ENCODE data around the gene IQCC. TPM values are rescaled to one million over a fixed set of nuclear protein-coding genes. Genes with fewer than 3 reads are reported as not detected.

The IQCC gene
- total RNA-seq, 6 experiments from 2014 or later, result 0.27 to 0.87 (median 0.41) TPM

DNA sequence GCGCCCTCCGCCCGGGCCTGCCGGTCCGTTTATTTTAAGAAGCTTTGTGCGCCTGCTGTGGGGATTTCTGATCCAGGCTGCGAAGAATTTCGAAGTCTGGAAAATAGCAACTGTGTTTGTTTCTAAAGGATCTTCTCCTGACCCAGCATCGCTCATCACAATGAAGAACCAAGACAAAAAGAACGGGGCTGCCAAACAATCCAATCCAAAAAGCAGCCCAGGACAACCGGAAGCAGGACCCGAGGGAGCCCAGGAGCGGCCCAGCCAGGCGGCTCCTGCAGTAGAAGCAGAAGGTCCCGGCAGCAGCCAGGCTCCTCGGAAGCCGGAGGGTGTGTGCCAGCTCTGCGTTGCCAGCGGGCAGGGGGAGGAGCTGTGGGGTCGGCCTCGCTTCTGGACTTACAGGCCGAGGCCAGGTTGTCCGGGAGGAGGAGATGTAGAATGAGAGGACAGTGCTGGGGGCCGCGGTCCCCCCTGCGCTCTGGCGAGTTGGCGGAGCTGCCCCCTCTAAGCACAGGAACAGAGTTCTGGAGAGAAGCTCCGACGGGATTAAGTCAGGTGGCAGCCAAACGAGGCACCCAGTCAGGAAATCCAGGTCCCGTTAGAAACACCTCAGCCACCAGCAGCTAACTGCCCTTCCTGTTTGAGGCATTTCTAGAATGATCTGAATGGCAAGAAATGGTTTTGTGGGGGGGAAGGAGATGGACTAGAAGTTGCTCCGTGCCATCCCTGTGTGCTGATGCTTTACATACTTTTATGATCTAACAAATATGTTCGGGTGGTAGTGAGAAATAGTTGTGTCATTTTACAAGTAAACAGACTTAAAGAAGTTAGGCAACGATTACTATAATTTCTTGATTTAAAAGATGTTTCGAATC, 25.0 kb upstream of the IQCC start:
- H3K4me3 ChIP-seq, result peak overlapping the region; percentile 49 to 87 (median 84)
- 8% methylated on average over 19 of the region's 36 CpGs for WGBS (ENCODE audit: insufficient coverage, low coverage, low lambda C conversion rate, missing lambda C conversion rate)
- no peaks in the 10 kb centered on the region for H3K9me3 ChIP-seq
- H3K36me3 ChIP-seq, result peaks cover 0 to 24% (median 13%) of the 10 kb centered on the region in 4 donors
- H3K27me3 ChIP-seq, result no peaks in the 10 kb centered on the region
- peaks cover 0 to 46% (median 19%) of the 10 kb centered on the region in 4 donors for H3K4me1 ChIP-seq
- TF ChIP-seq CTCF (IDR thresholded peaks at IDR 0.05), result no peak
- TF ChIP-seq POLR2A (IDR thresholded peaks at IDR 0.05), result no peak
- H3K27ac ChIP-seq, result peak overlapping the region; percentile 80 to 95 (median 81)
- ATAC-seq, result peak; percentile 14 to 39 (median 36)
- intact Hi-C loops (cut with DNase I), result no loop called here
- peak; percentile 63 to 70 (median 66) for DNase-seq

DNA sequence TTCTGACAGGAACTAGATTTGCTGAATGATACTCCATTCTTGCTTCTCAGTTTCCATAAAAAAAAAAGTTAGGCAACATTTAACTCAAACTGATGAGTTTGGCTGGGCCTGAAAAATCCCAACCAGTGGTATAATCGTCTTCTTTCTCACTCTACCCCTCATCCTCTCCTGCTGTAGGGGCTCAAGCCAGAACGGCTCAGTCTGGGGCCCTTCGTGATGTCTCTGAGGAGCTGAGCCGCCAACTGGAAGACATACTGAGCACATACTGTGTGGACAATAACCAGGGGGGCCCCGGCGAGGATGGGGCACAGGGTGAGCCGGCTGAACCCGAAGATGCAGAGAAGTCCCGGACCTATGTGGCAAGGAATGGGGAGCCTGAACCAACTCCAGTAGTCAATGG, 24.4 kb upstream of the IQCC start:
- TF ChIP-seq CTCF (IDR thresholded peaks at IDR 0.05), result no peak
- TF ChIP-seq POLR2A (IDR thresholded peaks at IDR 0.05), result no peak
- no peak for ATAC-seq
- Histone ChIP-seq H3K27me3 (no peaks in the 10 kb centered on the region), H3K4me3 (peak overlapping the region in 2 of 3 donors; percentile 49 to 84), H3K27ac (peak overlapping the region in 1 of 3 donors; percentile 80), H3K36me3 (peaks cover 0 to 29% (median 13%) of the 10 kb centered on the region in 4 donors), H3K4me1 (peaks cover 0 to 46% (median 19%) of the 10 kb centered on the region in 4 donors), H3K9me3 (no peaks in the 10 kb centered on the region)
- intact Hi-C loops (cut with DNase I), result no loop called here
- no peak for DNase-seq
- 86% methylated on average over 6 of the region's 9 CpGs for WGBS (ENCODE audit: insufficient coverage, low coverage, low lambda C conversion rate, missing lambda C conversion rate)

GRCh38 chr1:32181563-32181962, 23.9 kb upstream of the IQCC start:
- WGBS (ENCODE audit: insufficient coverage, low coverage, low lambda C conversion rate, missing lambda C conversion rate), result 93% methylated on average over 2 of the region's 5 CpGs
- no peaks in the 10 kb centered on the region for H3K27me3 ChIP-seq
- TF ChIP-seq CTCF (IDR thresholded peaks at IDR 0.05) (no peak), POLR2A (IDR thresholded peaks at IDR 0.05) (no peak)
- H3K9me3 ChIP-seq, result no peaks in the 10 kb centered on the region
- H3K36me3 ChIP-seq, result peaks cover 0 to 34% (median 14%) of the 10 kb centered on the region in 4 donors
- ATAC-seq (no peak), DNase-seq (no peak)
- H3K27ac ChIP-seq, result no peak overlapping the region
- intact Hi-C loops (cut with DNase I), result no loop called here
- no peak overlapping the region for H3K4me3 ChIP-seq
- peaks cover 0 to 44% (median 19%) of the 10 kb centered on the region in 4 donors for H3K4me1 ChIP-seq

DNA sequence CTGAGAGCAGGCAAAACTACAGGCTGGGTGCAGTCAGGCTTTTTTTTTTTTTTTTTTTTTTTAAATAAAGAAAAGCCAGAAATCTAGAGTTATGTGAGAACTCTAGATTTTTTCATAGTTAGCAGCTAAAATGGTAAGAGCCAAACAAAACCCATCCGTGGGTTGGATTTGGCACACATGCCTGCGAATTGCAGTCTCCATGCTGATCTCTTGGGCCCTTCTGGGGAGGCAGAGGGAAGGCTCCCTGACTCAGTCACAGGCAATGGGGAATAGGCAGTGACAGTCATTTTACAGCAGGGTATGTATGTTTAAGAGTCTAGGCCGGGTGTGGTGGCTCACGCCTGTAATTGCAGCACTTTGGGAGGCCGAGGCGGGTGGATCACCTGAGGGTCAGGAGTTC, 23.4 kb upstream of the IQCC start:
- WGBS (ENCODE audit: insufficient coverage, low coverage, low lambda C conversion rate, missing lambda C conversion rate), result 88% methylated on average over 6 of the region's 6 CpGs
- peaks cover 0 to 39% (median 17%) of the 10 kb centered on the region in 4 donors for H3K4me1 ChIP-seq
- H3K4me3 ChIP-seq, result no peak overlapping the region
- no peak overlapping the region for H3K27ac ChIP-seq
- intact Hi-C loops (cut with DNase I), result no loop called here
- no peak for TF ChIP-seq CTCF (IDR thresholded peaks at IDR 0.05)
- no peak for TF ChIP-seq POLR2A (IDR thresholded peaks at IDR 0.05)
- no peak for ATAC-seq
- H3K9me3 ChIP-seq, result no peaks in the 10 kb centered on the region
- H3K27me3 ChIP-seq, result no peaks in the 10 kb centered on the region
- peaks cover 0 to 35% (median 17%) of the 10 kb centered on the region in 4 donors for H3K36me3 ChIP-seq
- no peak for DNase-seq

All from right lobe of liver (tissue), 6 donors.